Hepatocyte (in vitro differentiated cells): ENCODE data around the gene AK3. TPM values are rescaled to one million over a fixed set of nuclear protein-coding genes. Genes with fewer than 3 reads are reported as not detected.

Source experiments
- DNase-seq: peaks from one replicate; pipeline ENCODE4 v3.0.0-alpha.2; 2016; ENCODE audit warnings: low spot score
- H2AFZ ChIP-seq: fragments of 200-600 bp; sonication (generic); 2 replicates; pipeline ENCODE4 v1.6.0; 2016; ENCODE audit warnings: antibody characterized with exemption, mild to moderate bottlenecking
- H3K27ac ChIP-seq: fragments of 200-600 bp; sonication (generic); 2 replicates; pipeline ENCODE4 v1.5.1; 2016; ENCODE audit warnings: mild to moderate bottlenecking
- H3K27me3 ChIP-seq: fragments of 200-600 bp; sonication (generic); 2 replicates; pipeline ENCODE4 v1.6.1; 2016
- H3K36me3 ChIP-seq: fragments of 200-600 bp; sonication (generic); replicated peaks from 2 replicates; pipeline ENCODE4 v1.5.1; 2016; ENCODE audit warnings: low read depth; ENCODE audit not compliant: insufficient read depth
- H3K4me1 ChIP-seq: fragments of 200-600 bp; sonication (generic); 2 replicates; pipeline ENCODE4 v1.5.1; 2016; ENCODE audit warnings: mild to moderate bottlenecking, moderate library complexity; ENCODE audit not compliant: insufficient read depth
- H3K4me2 ChIP-seq: fragments of 200-600 bp; sonication (generic); 2 replicates; pipeline ENCODE4 v1.6.0; 2016
- H3K4me3 ChIP-seq: fragments of 200-600 bp; sonication (generic); 2 replicates; pipeline ENCODE4 v1.5.1; 2016; ENCODE audit warnings: mild to moderate bottlenecking
- H3K79me2 ChIP-seq: fragments of 200-600 bp; sonication (generic); 2 replicates; pipeline ENCODE4 v1.6.0; 2017; ENCODE audit warnings: mild to moderate bottlenecking
- H3K9me2 ChIP-seq: fragments of 200-600 bp; sonication (generic); replicated peaks from 2 replicates; pipeline ENCODE4 v1.6.0; 2017; ENCODE audit warnings: mild to moderate bottlenecking; ENCODE audit not compliant: insufficient read depth
- H3K9me3 ChIP-seq: fragments of 200-600 bp; sonication (generic); 2 replicates; pipeline ENCODE4 v1.5.1; 2016; ENCODE audit warnings: low read depth, mild to moderate bottlenecking
- H4K20me1 ChIP-seq: fragments of 200-600 bp; sonication (generic); 2 replicates; pipeline ENCODE4 v1.6.0; 2016; ENCODE audit warnings: mild to moderate bottlenecking; ENCODE audit not compliant: insufficient read depth, poor library complexity, severe bottlenecking
- CTCF ChIP-seq: fragments of 200-600 bp; sonication (generic); IDR thresholded peaks from 2 replicates; pipeline ENCODE4 v1.5.1; 2016; ENCODE audit warnings: antibody characterized with exemption, mild to moderate bottlenecking; ENCODE audit not compliant: poor library complexity
- EZH2 ChIP-seq: fragments of 200-600 bp; sonication (generic); IDR thresholded peaks from 2 replicates; pipeline ENCODE4 v1.6.1; 2016; ENCODE audit warnings: antibody characterized with exemption, mild to moderate bottlenecking, borderline replicate concordance
- EZH2phosphoT487 ChIP-seq: fragments of 200-600 bp; sonication (generic); IDR thresholded peaks from one replicate; pipeline ENCODE4 v1.6.1; 2018; ENCODE audit warnings: antibody characterized with exemption, mild to moderate bottlenecking, low read depth, moderate library complexity; ENCODE audit not compliant: unreplicated experiment, severe bottlenecking
- WGBS: methylation state at CpG from one replicate; pipeline ENCODE4 v1.1.6; 2016; ENCODE audit warnings: low lambda C conversion rate; ENCODE audit errors: missing lambda C conversion rate; 5-methylcytosine and 5-hydroxymethylcytosine counted together
- polyA plus RNA-seq: library from polyadenylated mRNA; unstranded; fragments of >200 nt; fragmentation: Nextera tagmentation; extraction: Ambion mirVana; gene quantifications from 2 replicates; pipeline ENCODE4 v1.2.1, GENCODE V29; 2016
- total RNA-seq: library from RNA; depleted of rRNA; stranded (reverse); fragments of >200 nt; gene quantifications from 2 replicates; pipeline ENCODE4 v1.2.3, GENCODE V29; 2014

The AK3 gene
- total and polyA plus RNA-seq, 2 experiments from 2014 or later = 102 to 141 TPM

DNA sequence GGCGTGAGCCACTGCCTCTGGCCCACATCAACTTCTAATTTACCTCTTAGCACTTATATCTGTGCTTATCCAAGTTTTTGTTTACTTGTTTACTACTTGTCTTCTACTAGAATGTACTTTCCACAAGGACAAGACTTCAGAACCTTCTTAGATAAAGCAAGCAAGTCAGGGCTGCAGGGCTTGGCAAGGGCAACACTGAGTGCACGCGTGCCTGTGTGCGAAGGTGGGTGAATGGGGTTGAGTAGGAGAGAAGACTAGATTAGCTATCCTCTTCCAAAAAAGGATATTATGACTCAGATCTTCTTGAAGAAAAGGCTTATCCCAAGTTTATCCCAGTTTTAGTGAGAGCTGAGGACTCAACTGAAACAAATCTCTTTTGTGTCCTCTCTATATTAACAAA is 19.3 kb downstream of the AK3 start:
- no peak overlapping the region for H3K4me2 ChIP-seq
- peaks cover 46% of the 10 kb centered on the region for H3K79me2 ChIP-seq
- H3K9me3 ChIP-seq = no peaks in the 10 kb centered on the region
- no peak for DNase-seq
- no peak for TF ChIP-seq EZH2
- TF ChIP-seq EZH2phosphoT487 = no peak
- no peak for TF ChIP-seq CTCF
- no peaks in the 10 kb centered on the region for H3K36me3 ChIP-seq
- H3K4me1 ChIP-seq = no peaks in the 10 kb centered on the region
- no peaks in the 10 kb centered on the region for H3K9me2 ChIP-seq
- WGBS = 96% methylated on average over 4 of the region's 4 CpGs
- H3K27ac ChIP-seq = no peak overlapping the region
- peaks cover 19% of the 10 kb centered on the region for H4K20me1 ChIP-seq
- no peak overlapping the region for H3K4me3 ChIP-seq
- H2AFZ ChIP-seq = no peak overlapping the region
- no peaks in the 10 kb centered on the region for H3K27me3 ChIP-seq

- H4K20me1 ChIP-seq = peaks cover 5% of the 10 kb centered on the region
- H3K9me3 ChIP-seq = no peaks in the 10 kb centered on the region
- H3K27me3 ChIP-seq = no peaks in the 10 kb centered on the region
- H3K27ac ChIP-seq = no peak overlapping the region
- H2AFZ ChIP-seq = no peak overlapping the region
- no peak overlapping the region for H3K4me2 ChIP-seq
- no peak for DNase-seq
- H3K4me3 ChIP-seq = no peak overlapping the region
- H3K9me2 ChIP-seq = no peaks in the 10 kb centered on the region
- TF ChIP-seq EZH2phosphoT487 (no peak), CTCF (no peak), EZH2 (no peak)
- 88% methylated on average over 6 of the region's 6 CpGs for WGBS
- no peaks in the 10 kb centered on the region for H3K36me3 ChIP-seq
- no peaks in the 10 kb centered on the region for H3K4me1 ChIP-seq
- peaks cover 21% of the 10 kb centered on the region for H3K79me2 ChIP-seq
Observed at GRCh38 chr9:4718911-4719310, 22.1 kb downstream of the AK3 start.

- Histone ChIP-seq H3K36me3 (no peaks in the 10 kb centered on the region), H3K4me3 (no peak overlapping the region)
Observed at GRCh38 chr9:4717815-4718214, 23.2 kb downstream of the AK3 start.

More at GRCh38 chr9:4717815-4718214, 23.2 kb downstream of the AK3 start:
- 93% methylated on average over 4 of the region's 4 CpGs for WGBS
- H3K27ac ChIP-seq = no peak overlapping the region
- TF ChIP-seq CTCF = no peak
- no peak for TF ChIP-seq EZH2phosphoT487
- no peak for TF ChIP-seq EZH2
- peaks cover 5% of the 10 kb centered on the region for H4K20me1 ChIP-seq
- no peaks in the 10 kb centered on the region for H3K9me3 ChIP-seq
- H3K4me2 ChIP-seq = no peak overlapping the region
- no peak overlapping the region for H2AFZ ChIP-seq
- peaks cover 10% of the 10 kb centered on the region for H3K79me2 ChIP-seq
- no peak for DNase-seq
- H3K4me1 ChIP-seq = no peaks in the 10 kb centered on the region
- H3K27me3 ChIP-seq = no peaks in the 10 kb centered on the region
- H3K9me2 ChIP-seq = no peaks in the 10 kb centered on the region
